Measurements from ENCODE around the gene CYB561D1. TPM values are rescaled to one million over a fixed set of nuclear protein-coding genes. Genes with fewer than 3 reads are reported as not detected.
A peak's percentile ranks its signal among the peaks of the same experiment; 100 is the strongest.

Gene CYB561D1
- total and polyA plus RNA-seq, 5 donors: 2.8 to 6.6 (median 5.1) TPM

DNA sequence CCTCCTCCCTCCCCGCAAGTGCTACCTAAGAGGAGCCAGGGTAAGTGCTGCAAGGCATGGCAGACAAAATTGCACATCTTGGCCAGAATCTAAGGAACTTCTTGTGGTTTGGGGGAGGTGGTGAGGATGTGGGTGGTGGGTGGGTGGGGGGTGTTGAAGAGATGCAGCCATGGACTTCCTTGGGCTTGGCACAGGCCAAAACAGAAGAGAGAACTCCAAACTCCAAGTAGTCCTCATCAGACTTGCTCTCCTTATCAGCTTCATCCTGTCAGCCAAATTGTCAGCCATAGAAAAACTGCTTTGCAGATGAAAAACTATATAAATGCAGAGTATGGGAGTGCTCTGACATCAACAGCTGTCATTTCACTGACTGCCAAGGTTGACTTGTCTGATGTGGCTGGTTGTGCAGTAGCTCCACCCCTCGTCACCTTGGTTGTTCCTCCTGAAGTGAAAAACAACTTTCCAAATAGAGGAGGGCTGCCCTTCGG lies 8.5 kb downstream of the CYB561D1 start:
- no peak overlapping the region for H3K27ac ChIP-seq (ENCODE audit: low read length)
- WGBS: 83% methylated on average over 3 of the region's 3 CpGs

DNA sequence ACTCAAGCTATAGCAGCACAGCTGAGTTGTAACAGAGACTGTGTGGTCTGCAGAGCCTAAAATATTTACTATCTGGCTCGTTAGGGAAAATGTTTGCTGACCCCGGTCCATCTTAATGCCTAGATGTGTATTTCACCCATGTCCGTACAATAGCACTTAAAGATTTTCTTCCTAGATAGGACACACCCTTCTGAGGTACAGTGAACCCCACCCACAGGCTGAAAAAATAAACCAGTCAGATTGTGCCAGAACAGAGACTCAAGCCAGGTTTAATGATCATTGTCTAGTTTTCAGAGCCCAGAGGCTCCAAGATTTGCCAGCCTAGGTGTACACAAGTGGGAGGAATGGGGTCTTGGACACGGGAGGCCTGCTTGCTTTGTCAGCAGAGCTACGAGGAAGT lies 10.0 kb downstream of the CYB561D1 start:
- H3K9me3 ChIP-seq (ENCODE audit: control insufficient read depth, low read length): no peaks in the 10 kb centered on the region
- no peak for ATAC-seq
- intact Hi-C loops (cut with DNase I): no loop called here
- H3K4me3 ChIP-seq (ENCODE audit: low read length): no peak overlapping the region
- no peak for DNase-seq
- H3K27ac ChIP-seq (ENCODE audit: low read length): no peak overlapping the region
- no peaks in the 10 kb centered on the region for H3K27me3 ChIP-seq (ENCODE audit: control insufficient read depth, insufficient read depth)
- 78% methylated on average over 5 of the region's 5 CpGs for WGBS
- H3K4me1 ChIP-seq (ENCODE audit: control insufficient read depth, insufficient read depth, low read length): no peaks in the 10 kb centered on the region

More for the DNA sequence above, 8.5 kb downstream of the CYB561D1 start:
- Histone ChIP-seq H3K4me3 (ENCODE audit: low read length) (no peak overlapping the region), H3K27me3 (ENCODE audit: control insufficient read depth, insufficient read depth) (no peaks in the 10 kb centered on the region), H3K4me1 (ENCODE audit: control insufficient read depth, insufficient read depth, low read length) (no peaks in the 10 kb centered on the region), H3K9me3 (ENCODE audit: control insufficient read depth, low read length) (no peaks in the 10 kb centered on the region)
- ATAC-seq: no peak
- intact Hi-C loops (cut with DNase I): no loop called here
- DNase-seq: no peak

DNA sequence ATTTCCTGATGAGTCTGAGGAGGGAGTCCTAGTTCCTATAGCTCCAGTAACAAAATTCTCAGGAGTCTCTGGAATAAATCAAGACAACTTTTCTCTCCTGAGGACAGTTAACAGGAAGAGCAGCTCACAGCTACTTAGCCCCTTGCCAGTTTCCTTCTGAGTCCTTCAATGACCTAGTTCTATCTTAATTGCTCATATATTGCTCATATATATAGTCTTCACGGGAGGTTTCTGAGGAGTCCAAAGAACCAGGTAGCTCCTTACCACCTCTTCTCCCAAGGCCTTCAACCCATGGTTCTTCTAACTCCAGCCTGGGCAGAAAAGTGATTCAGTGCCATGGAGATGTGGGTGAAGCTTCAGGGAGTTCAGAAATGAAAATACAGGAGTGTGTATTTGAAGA lies 11.1 kb downstream of the CYB561D1 start:
- no peak for DNase-seq
- no peak for ATAC-seq
- H3K27ac ChIP-seq (ENCODE audit: low read length): no peak overlapping the region
- intact Hi-C loops (cut with DNase I): no loop called here
- no peaks in the 10 kb centered on the region for H3K27me3 ChIP-seq (ENCODE audit: control insufficient read depth, insufficient read depth)
- H3K9me3 ChIP-seq (ENCODE audit: control insufficient read depth, low read length): no peaks in the 10 kb centered on the region
- H3K4me1 ChIP-seq (ENCODE audit: control insufficient read depth, insufficient read depth, low read length): peaks cover under 1% of the 10 kb centered on the region
- WGBS: 85% methylated on average over 1 of the region's 1 CpG
- no peak overlapping the region for H3K4me3 ChIP-seq (ENCODE audit: low read length)

DNA sequence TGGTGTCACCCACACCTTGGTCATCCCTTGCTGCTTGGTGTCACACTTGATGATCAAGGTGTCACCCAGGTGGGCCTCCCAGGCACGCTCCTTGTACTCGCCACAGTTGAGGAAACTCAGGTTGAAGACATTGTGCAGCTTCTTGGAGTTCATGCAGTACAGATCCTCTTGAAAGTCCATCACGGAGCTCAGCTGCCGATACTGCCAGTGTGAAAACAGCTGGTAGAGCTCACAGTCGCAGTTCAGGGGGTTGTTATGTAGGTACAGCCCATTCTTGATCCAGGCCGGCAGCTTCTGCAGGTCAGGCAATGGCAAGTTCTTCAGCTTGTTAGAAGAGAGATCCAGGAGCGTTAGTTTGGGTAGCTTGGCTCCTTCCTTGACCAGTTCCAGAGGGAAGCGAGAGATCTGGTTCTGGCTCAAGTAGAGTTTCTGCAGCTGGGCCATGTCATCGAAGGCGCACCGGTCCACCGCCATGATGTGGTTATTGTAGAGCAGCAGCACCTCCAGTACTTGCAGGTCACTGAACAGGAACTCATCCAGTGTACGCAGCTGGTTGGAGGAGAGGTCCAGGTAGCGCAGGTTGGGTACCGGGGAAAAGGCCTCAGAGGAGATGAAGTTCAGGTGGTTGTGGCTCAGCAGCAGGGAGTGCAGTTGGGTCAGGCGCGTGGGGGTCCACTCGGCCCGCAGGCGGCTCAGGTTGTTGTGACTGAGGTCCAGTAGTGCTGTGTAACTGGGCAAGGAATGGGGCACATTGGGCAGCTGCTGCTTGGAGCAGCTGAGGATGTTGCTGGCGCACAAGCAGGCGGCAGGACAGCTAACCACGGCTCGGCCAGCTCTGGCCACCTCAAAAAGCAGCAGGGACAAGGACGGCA lies 14.3 kb downstream of the CYB561D1 start:
- Histone ChIP-seq H3K27ac (ENCODE audit: low read length) (no peak overlapping the region), H3K9me3 (ENCODE audit: control insufficient read depth, low read length) (no peaks in the 10 kb centered on the region), H3K27me3 (ENCODE audit: control insufficient read depth, insufficient read depth) (no peaks in the 10 kb centered on the region), H3K4me3 (ENCODE audit: low read length) (no peak overlapping the region), H3K4me1 (ENCODE audit: control insufficient read depth, insufficient read depth, low read length) (peaks cover 3% of the 10 kb centered on the region)
- ATAC-seq (peak in 1 of 2 donors; percentile 18), DNase-seq (no peak)
- intact Hi-C loops (cut with DNase I): no loop called here
- 86% methylated on average over 25 of the region's 25 CpGs for WGBS

DNA sequence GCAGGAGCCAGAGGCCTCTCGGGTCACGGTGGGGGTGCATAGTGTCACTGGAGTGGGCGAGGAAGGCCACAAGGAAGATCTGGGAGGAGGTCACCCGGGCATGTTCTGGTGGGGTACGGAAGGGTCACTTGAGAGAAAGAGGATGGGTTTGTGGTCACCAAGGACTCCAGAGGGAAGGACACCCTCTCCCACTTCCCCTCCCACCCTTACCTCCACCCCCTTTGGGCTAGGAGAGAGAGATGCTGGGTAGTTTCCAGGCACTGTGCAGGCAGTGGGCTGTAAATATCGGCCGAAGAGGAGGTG lies 14.9 kb downstream of the CYB561D1 start:
- DNase-seq (no peak), ATAC-seq (no peak)
- H3K27me3 ChIP-seq (ENCODE audit: control insufficient read depth, insufficient read depth): no peaks in the 10 kb centered on the region
- H3K9me3 ChIP-seq (ENCODE audit: control insufficient read depth, low read length): no peaks in the 10 kb centered on the region
- peak overlapping the region; percentile 75 for H3K4me3 ChIP-seq (ENCODE audit: low read length)
- WGBS: 52% methylated on average over 7 of the region's 7 CpGs
- no peak overlapping the region for H3K27ac ChIP-seq (ENCODE audit: low read length)
- intact Hi-C loops (cut with DNase I): no loop called here
- peaks cover 3% of the 10 kb centered on the region for H3K4me1 ChIP-seq (ENCODE audit: control insufficient read depth, insufficient read depth, low read length)

DNA sequence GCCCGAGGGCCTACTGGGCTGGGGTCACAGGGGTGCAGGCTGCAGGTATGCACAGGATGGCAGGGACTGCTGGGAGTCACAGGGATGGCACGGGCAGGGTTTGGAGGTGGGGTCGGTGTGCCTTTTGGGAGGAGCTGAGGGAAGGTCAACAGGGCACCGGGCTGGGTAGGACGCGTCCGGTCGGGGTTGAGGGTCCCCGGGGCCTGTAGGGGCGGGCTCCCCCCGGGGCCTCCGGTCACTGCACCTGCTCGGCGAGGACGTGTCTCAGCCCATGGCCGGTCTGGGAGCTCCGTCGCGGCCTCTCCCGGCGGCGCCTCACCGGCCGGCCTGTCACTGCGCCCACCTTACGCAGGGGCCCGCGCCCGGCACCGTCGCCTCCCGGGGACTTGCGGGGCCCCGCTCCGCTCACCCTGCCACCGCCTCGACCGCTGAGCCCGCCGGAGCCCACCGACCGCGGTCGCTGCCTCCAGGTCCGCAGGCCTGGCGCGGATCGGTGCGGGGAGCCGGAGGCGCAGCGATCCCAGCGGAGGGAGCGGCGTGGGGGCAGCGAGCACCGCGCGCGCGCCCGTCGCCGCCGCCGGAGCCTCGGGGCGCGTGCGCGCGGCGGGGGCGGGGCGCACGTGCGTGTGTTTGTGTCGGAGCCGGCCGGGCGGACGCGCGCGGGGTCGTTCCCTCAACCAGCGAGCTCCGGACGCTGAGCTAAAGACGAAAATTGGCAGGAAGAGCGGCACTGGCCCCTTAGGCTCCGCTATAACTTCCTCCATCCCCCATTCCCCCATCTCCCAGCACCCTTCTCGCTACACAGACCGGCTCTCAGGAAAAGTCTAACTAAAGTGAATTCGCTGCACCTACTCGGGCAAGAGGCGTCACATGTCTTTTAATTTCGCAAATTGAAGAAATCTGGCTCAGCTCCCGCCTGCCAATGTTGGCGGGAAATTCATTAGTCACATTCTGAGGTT lies 15.6 kb downstream of the CYB561D1 start, which contains the start of gene AMIGO1:
Gene AMIGO1 (minus strand): TSS at position 552 of the 959 bp plus-strand sequence. CDS start 815 bp downstream, outside the sequence.
- H3K27ac ChIP-seq (ENCODE audit: low read length): no peak within 1 kb of the TSS
- peak; percentile 63 to 89 (median 85) for DNase-seq
- WGBS: under 1% methylated on average over 100 of the region's 100 CpGs

DNA sequence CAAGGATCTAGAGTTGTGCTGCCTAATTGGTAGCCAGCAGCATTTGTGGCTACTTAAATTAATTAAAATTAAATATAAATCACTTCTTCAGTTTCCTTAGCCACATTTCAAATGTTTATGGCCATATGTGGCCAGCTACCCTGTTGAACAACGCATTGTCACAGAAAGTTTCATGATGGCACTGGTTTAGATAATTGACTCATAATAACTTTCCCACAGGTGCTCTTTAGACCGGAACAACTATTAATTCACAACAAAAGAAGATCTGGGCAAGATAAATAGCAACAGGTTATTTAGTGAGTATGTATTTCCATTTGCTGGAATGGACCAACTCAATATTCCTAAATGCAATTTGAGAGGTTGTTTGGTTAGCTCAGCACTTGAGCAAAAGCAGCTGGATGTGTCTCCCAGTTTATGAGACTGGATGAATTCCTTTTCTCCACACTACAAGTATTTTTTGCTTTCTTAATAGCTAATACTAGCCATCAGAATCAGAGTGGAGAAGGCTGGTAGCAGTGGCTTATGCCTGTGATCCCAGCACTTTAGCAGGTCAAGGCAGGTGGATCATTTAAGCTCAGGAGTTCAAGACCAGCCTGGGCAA lies 19.3 kb downstream of the CYB561D1 start:
- WGBS: 89% methylated on average over 2 of the region's 2 CpGs
- no peaks in the 10 kb centered on the region for H3K27me3 ChIP-seq (ENCODE audit: control insufficient read depth, insufficient read depth)
- no peak for DNase-seq
- H3K4me3 ChIP-seq (ENCODE audit: low read length): no peak overlapping the region
- H3K4me1 ChIP-seq (ENCODE audit: control insufficient read depth, insufficient read depth, low read length): peaks cover 3% of the 10 kb centered on the region
- ATAC-seq: no peak
- H3K9me3 ChIP-seq (ENCODE audit: control insufficient read depth, low read length): no peaks in the 10 kb centered on the region
- no peak overlapping the region for H3K27ac ChIP-seq (ENCODE audit: low read length)
- intact Hi-C loops (cut with DNase I): no loop called here

More for the DNA sequence above, 15.6 kb downstream of the CYB561D1 start, which contains the start of gene AMIGO1:
- Histone ChIP-seq H3K4me3 (ENCODE audit: low read length) (peak within 1 kb of the TSS; percentile 75), H3K9me3 (ENCODE audit: control insufficient read depth, low read length) (no peaks in the 10 kb centered on the region), H3K4me1 (ENCODE audit: control insufficient read depth, insufficient read depth, low read length) (peaks cover 3% of the 10 kb centered on the region), H3K27me3 (ENCODE audit: control insufficient read depth, insufficient read depth) (no peaks in the 10 kb centered on the region)
- peak; percentile 77 to 84 for ATAC-seq
- intact Hi-C loops (cut with DNase I): no loop called here

DNA sequence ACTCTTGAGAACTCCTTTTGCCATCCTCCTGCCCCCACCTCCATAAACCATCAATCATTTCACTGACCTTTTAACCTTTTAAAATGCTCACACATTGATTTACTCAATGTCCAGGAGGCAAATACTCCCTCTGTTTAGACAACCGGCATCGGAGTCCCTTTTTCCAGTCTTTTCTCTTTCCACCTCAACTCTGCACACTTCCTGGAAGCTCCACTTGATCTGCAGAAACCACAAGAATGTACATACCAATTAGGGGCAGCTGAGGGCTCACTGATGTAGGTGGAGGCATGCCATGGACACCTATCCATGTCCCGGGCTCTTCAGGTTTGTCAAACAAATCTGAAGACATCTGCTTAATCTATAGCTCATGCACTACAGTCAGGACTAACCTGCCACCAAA lies 21.0 kb downstream of the CYB561D1 start:
- intact Hi-C loops (cut with DNase I): no loop called here
- H3K4me1 ChIP-seq (ENCODE audit: control insufficient read depth, insufficient read depth, low read length): peaks cover 3% of the 10 kb centered on the region
- no peak for ATAC-seq
- WGBS: 76% methylated on average over 3 of the region's 3 CpGs
- H3K4me3 ChIP-seq (ENCODE audit: low read length): no peak overlapping the region
- H3K9me3 ChIP-seq (ENCODE audit: control insufficient read depth, low read length): no peaks in the 10 kb centered on the region
- no peak for DNase-seq
- H3K27ac ChIP-seq (ENCODE audit: low read length): no peak overlapping the region
- no peaks in the 10 kb centered on the region for H3K27me3 ChIP-seq (ENCODE audit: control insufficient read depth, insufficient read depth)

DNA sequence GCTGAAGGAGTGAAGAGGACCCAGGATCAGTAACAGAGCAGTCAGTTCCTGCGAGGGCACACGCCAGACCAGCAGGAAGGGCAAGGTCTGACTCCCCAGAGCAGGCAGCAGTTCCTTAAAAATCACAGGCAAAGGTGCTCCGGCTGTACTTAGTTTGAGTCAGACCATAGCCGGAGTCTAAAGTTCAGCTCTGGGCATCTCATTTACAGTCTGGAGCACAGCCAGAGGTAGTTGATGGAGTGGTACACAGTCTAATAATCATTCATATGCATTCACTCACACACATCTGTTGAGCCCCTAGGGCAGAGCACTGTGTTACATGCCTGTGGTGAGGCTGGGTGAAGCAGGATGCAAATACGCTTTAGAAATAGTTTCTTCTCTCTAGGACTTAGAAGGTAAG lies 23.0 kb downstream of the CYB561D1 start:
- Histone ChIP-seq H3K9me3 (ENCODE audit: control insufficient read depth, low read length) (no peaks in the 10 kb centered on the region), H3K27me3 (ENCODE audit: control insufficient read depth, insufficient read depth) (no peaks in the 10 kb centered on the region), H3K4me3 (ENCODE audit: low read length) (no peak overlapping the region), H3K4me1 (ENCODE audit: control insufficient read depth, insufficient read depth, low read length) (peaks cover 3% of the 10 kb centered on the region), H3K27ac (ENCODE audit: low read length) (no peak overlapping the region)
- intact Hi-C loops (cut with DNase I): no loop called here
- WGBS: 86% methylated on average over 5 of the region's 5 CpGs
- ATAC-seq (no peak), DNase-seq (no peak)

DNA sequence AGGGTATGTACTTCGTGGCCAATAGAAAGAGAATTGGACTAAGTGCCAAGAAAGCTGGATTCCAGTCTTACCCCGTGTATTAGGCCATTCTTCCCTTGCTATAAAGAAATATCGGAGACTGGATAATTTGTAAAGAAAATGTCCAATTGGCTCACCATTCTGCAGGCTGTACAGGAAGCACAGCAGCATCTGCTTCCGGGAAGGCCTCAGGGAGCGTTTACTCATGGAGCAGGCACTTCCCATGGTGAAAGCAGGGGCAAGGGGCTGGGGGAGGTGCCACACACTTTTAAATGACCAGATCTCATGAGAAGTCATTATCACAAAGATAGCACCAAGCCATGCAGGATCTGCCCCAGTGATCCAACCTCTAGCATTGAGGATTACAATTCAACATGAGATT lies 23.4 kb downstream of the CYB561D1 start:
- Histone ChIP-seq H3K27me3 (ENCODE audit: control insufficient read depth, insufficient read depth) (no peaks in the 10 kb centered on the region), H3K4me3 (ENCODE audit: low read length) (no peak overlapping the region), H3K27ac (ENCODE audit: low read length) (no peak overlapping the region), H3K9me3 (ENCODE audit: control insufficient read depth, low read length) (no peaks in the 10 kb centered on the region), H3K4me1 (ENCODE audit: control insufficient read depth, insufficient read depth, low read length) (peaks cover 3% of the 10 kb centered on the region)
- intact Hi-C loops (cut with DNase I): no loop called here
- ATAC-seq (no peak), DNase-seq (no peak)
- 71% methylated on average over 5 of the region's 5 CpGs for WGBS

Data from right cardiac atrium (tissue), 5 donors.